Measurements from ENCODE around the gene TRUB2.
A peak's percentile ranks its signal among the peaks of the same experiment; 100 is the strongest.
"Not testable (repeated sequence)": the region's sequence is repeated elsewhere in the genome, so short reads cannot be mapped to it uniquely, and the experiment has no call there.

The TRUB2 gene

GRCh38 chr9:128340691-128341434 is 18.6 kb upstream of the TRUB2 start:
- DNase-seq (ENCODE audit: low read depth in 2 of 2) = no peak

- DNase-seq (ENCODE audit: low read depth in 2 of 2) = peak; percentile 48 to 77
Observed at GRCh38 chr9:128339761-128340690, 17.8 kb upstream of the TRUB2 start, which contains the start of gene SLC27A4. Gene SLC27A4 (plus strand): TSS chr9:128340527. CDS start chr9:128343133, 2,606 bp downstream.

GRCh38 chr9:128338852-128339614 is 16.8 kb upstream of the TRUB2 start:
- DNase-seq (ENCODE audit: low read depth in 2 of 2) = not testable (repeated sequence)

GRCh38 chr9:128337936-128338335 is 15.7 kb upstream of the TRUB2 start:
- no peak for DNase-seq (ENCODE audit: low read depth in 2 of 2)

GRCh38 chr9:128335914-128336313 is 13.7 kb upstream of the TRUB2 start:
- DNase-seq (ENCODE audit: low read depth in 2 of 2) = no peak

GRCh38 chr9:128335161-128335560 is 12.9 kb upstream of the TRUB2 start:
- DNase-seq (ENCODE audit: low read depth in 2 of 2) = no peak

- no peak for DNase-seq (ENCODE audit: low read depth in 2 of 2)
Observed at GRCh38 chr9:128333451-128333869, 11.2 kb upstream of the TRUB2 start.

GRCh38 chr9:128325629-128326028 is 3.4 kb upstream of the TRUB2 start:
- no peak for DNase-seq (ENCODE audit: low read depth in 2 of 2)

- DNase-seq (ENCODE audit: low read depth in 2 of 2) = no peak
Observed at GRCh38 chr9:128324401-128324800, 2.2 kb upstream of the TRUB2 start.

- no peak for DNase-seq (ENCODE audit: low read depth in 2 of 2)
Observed at GRCh38 chr9:128323791-128324190, 1.5 kb upstream of the TRUB2 start.

- no peak for DNase-seq (ENCODE audit: low read depth in 2 of 2)
Observed at GRCh38 chr9:128323212-128323730, 1.0 kb upstream of the TRUB2 start.

GRCh38 chr9:128321879-128322403 is 306 bp downstream of the TRUB2 start:
- DNase-seq (ENCODE audit: low read depth in 2 of 2) = no peak

- DNase-seq (ENCODE audit: low read depth in 2 of 2) = no peak
Observed at GRCh38 chr9:128321343-128321742, 904 bp downstream of the TRUB2 start.

GRCh38 chr9:128317629-128318028 is 4.6 kb downstream of the TRUB2 start:
- DNase-seq (ENCODE audit: low read depth in 2 of 2) = no peak

GRCh38 chr9:128316421-128316820 is 5.8 kb downstream of the TRUB2 start:
- DNase-seq (ENCODE audit: low read depth in 2 of 2) = no peak

- DNase-seq (ENCODE audit: low read depth in 2 of 2) = no peak
Observed at GRCh38 chr9:128314697-128315096, 7.5 kb downstream of the TRUB2 start.

- no peak for DNase-seq (ENCODE audit: low read depth in 2 of 2)
Observed at GRCh38 chr9:128310461-128310860, 11.8 kb downstream of the TRUB2 start.

- DNase-seq (ENCODE audit: low read depth in 2 of 2) = no peak
Observed at GRCh38 chr9:128309551-128309950, 12.7 kb downstream of the TRUB2 start.

- DNase-seq (ENCODE audit: low read depth in 2 of 2) = no peak
Observed at GRCh38 chr9:128304971-128305288, 17.3 kb downstream of the TRUB2 start.

GRCh38 chr9:128304136-128304970 is 17.9 kb downstream of the TRUB2 start:
- no peak for DNase-seq (ENCODE audit: low read depth in 2 of 2)
